GM21825 (cell line): ENCODE measurements around the gene TIMM8A.
"Not testable (repeated sequence)": the region's sequence is repeated elsewhere in the genome, so short reads cannot be mapped to it uniquely, and the experiment has no call there.

ENCODE experiments used
- ATAC-seq: cut with Tn5 transposase; IDR thresholded peaks from one replicate; pipeline ENCODE4 v1.9.1; 2021; ENCODE audit warnings: mild to moderate bottlenecking, moderate library complexity; ENCODE audit not compliant: unreplicated experiment

The TIMM8A gene

DNA sequence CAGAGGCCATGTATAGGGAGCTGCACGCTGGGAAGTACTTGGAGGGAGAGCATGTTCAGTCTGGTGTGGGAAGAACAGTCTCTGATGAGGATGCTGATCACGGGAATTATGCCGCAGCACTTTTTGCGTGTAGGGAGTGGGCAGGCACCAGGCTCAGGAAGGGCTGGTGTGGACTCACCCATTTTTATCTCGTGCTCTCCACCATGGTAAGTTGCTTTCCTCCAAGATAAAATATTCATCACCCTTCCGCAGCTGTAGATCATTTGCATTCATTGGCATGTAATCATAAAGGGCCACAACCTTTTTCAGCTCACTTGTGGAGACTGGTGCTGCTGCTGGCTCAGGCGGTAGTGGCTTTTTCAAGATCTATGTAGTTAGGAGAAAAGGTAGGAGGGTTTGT, 11.8 kb upstream of the TIMM8A start:
- ATAC-seq, result no peak

DNA sequence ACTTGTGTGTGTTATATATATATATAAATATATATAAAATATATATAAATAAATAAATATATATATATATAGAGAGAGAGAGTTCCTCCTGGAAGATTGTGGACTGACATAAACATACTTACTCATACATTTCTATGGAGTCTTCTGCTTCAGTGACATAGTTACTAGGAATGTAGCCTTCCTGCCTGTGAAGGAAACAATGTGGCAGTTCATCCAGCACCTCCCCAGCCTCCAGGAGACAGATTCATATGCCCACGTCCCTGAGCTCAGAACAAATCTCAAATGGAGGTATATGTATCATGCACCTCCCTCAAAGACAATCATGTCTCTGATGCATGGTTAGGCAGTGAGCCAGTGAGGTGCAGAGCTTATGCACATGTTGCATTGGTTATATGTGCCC, 11.4 kb upstream of the TIMM8A start:
- no peak for ATAC-seq

DNA sequence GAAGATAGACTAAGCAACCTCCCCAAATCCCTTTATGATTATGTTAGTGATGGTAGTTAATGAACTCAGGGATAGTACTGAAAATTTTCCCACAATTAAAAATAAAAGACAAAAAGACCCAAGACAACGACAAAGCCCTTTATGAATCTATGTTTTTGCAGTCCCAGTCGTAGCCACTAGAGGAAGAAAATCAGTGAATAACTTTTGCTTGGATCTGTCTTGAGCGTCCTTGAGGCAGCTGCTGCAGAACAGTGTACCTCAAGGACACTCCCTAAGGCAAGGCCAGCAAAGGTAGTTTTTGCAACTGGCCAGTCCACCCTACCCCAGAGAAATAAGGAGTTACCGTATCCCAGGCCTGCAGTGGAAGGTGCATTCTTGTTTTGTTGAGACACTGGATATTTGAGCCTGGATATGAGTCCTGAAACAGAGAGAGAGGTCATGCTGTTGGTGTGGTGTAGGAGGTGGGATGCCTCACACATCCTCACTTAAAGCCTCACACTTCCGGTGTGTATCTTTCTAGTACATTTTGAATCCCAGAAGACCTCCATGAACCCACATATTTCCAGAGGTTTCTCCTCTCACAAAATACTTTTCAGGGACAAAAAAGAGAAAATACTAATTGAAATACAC, 8.7 kb upstream of the TIMM8A start:
- ATAC-seq, result no peak

- no peak for ATAC-seq
Observed at GRCh38 chrX:101349193-101349562, 636 bp upstream of the TIMM8A start.

DNA sequence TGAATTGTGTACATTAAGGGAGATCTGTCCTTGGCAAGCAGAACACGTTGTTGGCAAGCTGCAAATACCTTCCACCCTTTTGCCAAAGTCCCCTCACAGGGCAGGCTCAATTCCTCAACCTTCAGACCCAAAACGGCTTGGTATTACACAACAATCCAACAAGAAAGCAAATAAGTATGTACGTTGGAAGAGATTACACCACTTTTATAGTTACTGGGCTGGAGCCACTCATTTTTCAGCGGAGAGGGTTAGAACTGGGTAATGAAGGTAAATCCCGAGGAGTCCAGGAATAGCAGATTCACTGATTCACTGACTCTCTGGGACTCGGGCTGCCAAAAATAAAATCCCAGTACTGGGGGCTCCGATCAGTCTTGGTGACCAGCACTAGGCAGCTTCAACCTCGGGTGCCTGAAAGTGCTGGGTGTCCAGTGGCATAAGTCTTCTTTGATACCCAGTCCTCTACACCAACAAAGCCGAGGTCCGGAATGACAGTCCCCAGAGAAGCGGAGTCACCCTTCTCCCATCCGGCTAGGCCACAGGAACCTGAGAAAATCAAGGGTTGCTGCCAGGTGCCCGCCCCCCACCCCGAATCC, 587 bp downstream of the TIMM8A start:
- ATAC-seq, result peak; percentile 16

GRCh38 chrX:101337776-101338271, 10.7 kb downstream of the TIMM8A start:
- no peak for ATAC-seq

GRCh38 chrX:101334310-101334709, 14.2 kb downstream of the TIMM8A start:
- not testable (repeated sequence) for ATAC-seq

- ATAC-seq, result not testable (repeated sequence)
Observed at GRCh38 chrX:101326600-101326999, 21.9 kb downstream of the TIMM8A start.

GRCh38 chrX:101303790-101304189, 44.8 kb downstream of the TIMM8A start:
- no peak for ATAC-seq
